ENCODE data around the gene ELFN1.

ELFN1 gene

DNA sequence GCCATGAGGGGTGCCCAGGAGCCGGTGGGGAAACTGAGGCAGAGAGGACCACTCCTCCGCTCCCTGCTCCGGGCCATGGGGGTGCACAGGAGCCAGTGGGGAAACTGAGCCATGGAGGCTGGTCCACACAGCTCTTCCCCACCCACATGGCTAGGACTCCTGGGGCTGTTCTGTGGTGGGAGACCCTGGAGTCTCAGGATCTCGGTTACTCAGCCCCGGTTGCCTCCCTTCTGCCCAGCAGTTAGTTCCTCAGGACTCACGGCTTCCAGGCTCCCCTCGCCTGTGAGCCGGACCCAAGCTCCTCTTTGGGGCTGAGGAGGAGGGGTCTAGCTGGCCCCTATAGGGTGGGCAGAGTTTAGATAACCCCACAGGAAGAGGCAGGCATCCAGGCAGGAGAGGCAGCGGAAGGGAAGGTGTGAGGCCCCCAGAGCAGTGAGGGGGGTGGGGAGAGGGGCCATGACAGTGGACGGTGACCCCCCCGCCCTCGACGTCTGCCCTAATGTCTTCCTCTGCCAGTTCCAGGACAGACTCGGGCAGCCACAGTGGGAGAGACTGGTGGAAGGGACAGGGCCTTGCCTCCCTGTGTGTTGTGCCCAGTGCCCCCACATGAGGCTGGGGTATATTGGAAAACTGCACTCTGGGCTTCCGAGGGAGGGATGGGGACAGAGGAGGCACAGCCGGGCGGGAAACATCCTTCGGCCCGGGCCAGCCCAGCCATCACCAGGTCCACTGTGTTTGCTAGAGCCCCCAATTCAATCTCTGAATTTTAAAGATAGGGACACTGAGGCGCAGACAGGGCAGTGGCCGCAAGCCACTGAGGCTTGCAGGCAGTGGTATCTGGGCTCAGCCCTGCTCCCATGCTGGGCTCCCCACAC is 4.3 kb downstream of the ELFN1 start:
- Mint-ChIP-seq H3K4me1 (no peaks in the 10 kb centered on the region), H3K9me3 (no peaks in the 10 kb centered on the region), H3K27me3 (peaks cover 58% of the 10 kb centered on the region), H3K27ac (no peak overlapping the region), H3K4me3 (no peak overlapping the region), H3K36me3 (no peaks in the 10 kb centered on the region)
- DNase-seq = peak; percentile 7
- CTCF ChIA-PET = no interaction called here

- Mint-ChIP-seq H3K36me3 (no peaks in the 10 kb centered on the region), H3K27me3 (peaks cover 50% of the 10 kb centered on the region), H3K9me3 (no peaks in the 10 kb centered on the region), H3K4me3 (no peak overlapping the region), H3K4me1 (no peaks in the 10 kb centered on the region), H3K27ac (no peak overlapping the region)
- CTCF ChIA-PET = no interaction called here
- DNase-seq = peak; percentile 1
These were observed 5.1 kb downstream of the ELFN1 start for GRCh38 chr7:1675036-1675671.

DNA sequence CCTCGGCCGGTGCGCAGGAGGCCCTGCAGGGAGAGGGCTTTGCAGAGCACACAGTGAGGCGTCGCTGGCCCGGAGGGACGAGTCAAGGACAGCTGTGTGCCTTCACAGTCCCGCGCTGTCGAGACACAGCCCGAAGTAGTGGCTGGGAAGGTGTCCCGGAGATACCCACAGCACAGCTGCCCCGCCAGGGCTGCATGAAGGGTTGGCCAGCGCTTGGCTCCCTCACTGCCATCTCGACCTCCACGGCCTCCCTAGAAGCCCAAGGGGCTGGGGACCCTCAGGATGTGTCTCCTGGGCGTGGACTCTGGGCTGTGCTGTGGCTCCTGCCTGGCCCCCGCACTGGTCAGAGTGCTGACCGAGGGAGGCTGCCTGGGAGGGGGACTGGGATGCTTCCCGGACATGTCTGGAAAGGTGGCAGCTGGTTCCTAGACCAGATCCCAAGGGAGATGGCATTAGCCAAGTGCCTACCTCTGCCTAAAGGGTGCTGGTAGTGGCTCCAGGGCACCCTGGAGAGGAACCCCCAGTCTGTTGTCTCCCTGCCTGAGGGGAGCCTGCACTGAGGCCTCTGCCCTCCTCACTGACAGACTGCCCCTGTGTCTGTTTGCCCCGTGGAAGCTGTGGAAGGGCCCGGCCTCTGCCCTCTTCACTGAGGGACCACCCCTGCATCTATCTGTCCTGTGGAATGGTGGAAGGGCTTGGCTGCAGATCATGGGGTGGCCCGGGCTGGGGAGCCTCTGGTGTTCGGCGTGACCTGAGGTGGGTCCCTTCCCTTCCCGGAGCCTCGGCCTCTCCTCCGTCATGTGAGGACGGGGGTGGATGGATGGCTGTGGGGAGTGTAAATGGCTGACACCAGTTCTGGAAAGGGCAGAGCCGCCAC is 5.8 kb downstream of the ELFN1 start:
- H3K4me1 Mint-ChIP-seq = no peaks in the 10 kb centered on the region
- peaks cover 45% of the 10 kb centered on the region for H3K27me3 Mint-ChIP-seq
- no peak overlapping the region for H3K27ac Mint-ChIP-seq
- CTCF ChIA-PET = no interaction called here
- H3K9me3 Mint-ChIP-seq = no peaks in the 10 kb centered on the region
- no peak overlapping the region for H3K4me3 Mint-ChIP-seq
- peak; percentile 18 for DNase-seq
- no peaks in the 10 kb centered on the region for H3K36me3 Mint-ChIP-seq

DNA sequence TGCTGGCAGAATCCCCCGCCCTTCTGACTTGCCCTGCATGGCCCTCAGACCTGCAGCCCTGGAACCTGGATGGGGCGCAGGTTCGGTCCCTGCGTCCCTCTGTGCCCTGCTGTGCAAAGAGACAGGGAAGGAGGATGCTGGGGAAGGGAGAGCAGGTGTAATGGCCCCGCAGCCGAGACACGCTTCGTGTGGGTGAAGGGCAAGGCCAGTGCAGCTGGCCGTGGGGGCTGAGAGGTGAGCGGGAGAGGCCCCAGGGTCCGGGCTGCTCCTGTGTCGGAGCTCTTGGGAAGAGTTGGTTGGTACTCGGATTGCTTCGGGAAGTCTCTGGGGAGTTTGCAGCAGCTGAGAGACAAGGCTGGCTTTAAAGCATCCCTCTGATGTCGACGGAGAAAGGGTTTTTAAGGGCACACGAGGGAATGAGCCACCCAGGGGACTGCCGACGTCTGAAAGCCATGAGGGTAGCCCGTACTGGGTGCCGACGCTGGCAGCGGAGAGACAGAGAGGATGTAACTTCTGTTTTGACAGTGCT is 6.5 kb downstream of the ELFN1 start:
- Mint-ChIP-seq H3K27me3 (peaks cover 38% of the 10 kb centered on the region), H3K4me3 (no peak overlapping the region)
- DNase-seq = peak; percentile 15

GRCh38 chr7:1677206-1678080 is 7.4 kb downstream of the ELFN1 start:
- CTCF ChIA-PET = no interaction called here
- H3K36me3 Mint-ChIP-seq = no peaks in the 10 kb centered on the region
- H3K9me3 Mint-ChIP-seq = no peaks in the 10 kb centered on the region
- no peaks in the 10 kb centered on the region for H3K4me1 Mint-ChIP-seq
- no peak overlapping the region for H3K27ac Mint-ChIP-seq
- H3K4me3 Mint-ChIP-seq = no peak overlapping the region
- peaks cover 30% of the 10 kb centered on the region for H3K27me3 Mint-ChIP-seq
- DNase-seq = peak; percentile 16

More for the DNA sequence above, 6.5 kb downstream of the ELFN1 start:
- Mint-ChIP-seq H3K27ac (no peak overlapping the region), H3K36me3 (no peaks in the 10 kb centered on the region), H3K4me1 (no peaks in the 10 kb centered on the region), H3K9me3 (no peaks in the 10 kb centered on the region)
- CTCF ChIA-PET = no interaction called here

DNA sequence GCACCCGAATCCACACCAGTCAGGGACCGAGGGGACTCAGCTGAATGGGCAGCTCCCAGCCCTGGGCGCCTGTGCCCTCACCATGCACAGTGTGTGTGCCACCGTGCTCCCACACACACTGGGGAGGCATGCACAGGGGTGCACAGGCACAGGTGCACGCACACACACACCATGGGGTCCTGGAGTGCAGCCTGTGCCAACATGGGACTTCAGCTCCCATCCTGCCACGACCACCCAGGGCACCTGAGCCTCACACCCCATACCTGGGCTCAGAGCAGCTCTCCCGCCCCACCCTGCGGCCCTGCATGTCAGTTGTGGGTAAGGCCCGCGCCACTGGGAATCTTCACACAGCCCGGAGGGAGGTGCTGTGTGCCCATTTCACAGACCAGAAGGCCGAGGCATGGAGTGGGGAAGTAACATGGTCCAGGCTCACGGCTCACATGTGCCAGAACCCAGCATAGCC is 8.0 kb downstream of the ELFN1 start:
- CTCF ChIA-PET = no interaction called here
- DNase-seq = peak; percentile 16
- no peaks in the 10 kb centered on the region for H3K4me1 Mint-ChIP-seq

DNA sequence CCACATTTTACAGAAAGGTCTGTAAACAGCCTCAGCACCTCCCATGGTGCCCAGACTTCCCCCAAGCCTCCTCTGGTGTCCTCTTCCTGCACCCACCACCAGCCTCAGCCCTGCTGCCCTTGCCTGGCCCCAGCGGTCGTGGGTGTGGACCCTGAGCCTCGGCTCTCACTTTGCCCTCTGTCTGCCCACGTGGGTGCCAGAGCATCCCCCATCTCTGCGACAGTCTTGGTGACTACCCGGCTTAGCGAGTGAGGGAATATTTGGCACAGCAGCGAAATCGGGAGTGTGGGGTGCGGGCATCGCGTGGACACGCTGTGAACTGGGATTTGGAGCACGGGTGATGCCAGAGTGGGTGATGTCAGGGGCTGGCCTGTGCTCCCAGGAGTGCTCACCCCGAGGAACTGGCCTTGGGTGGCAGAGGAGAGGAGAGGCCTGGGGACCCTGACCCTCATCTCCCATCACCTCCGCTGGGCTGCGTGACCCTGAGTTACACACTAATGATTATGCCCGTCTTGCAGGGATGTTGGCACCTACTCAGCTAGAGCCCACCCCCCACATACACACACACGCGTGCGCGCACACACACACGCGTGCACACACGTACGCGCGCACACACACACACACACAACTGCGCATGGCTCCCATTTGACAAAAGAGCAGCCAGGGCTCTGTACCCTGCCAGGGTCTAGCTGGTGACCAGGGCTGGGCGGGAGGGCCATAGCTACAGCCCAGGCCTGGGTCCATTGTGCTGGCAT is 8.7 kb downstream of the ELFN1 start:
- CTCF ChIA-PET = no interaction called here
- Mint-ChIP-seq H3K4me3 (no peak overlapping the region), H3K27ac (no peak overlapping the region), H3K4me1 (no peaks in the 10 kb centered on the region), H3K27me3 (peaks cover 32% of the 10 kb centered on the region), H3K9me3 (peaks cover 3% of the 10 kb centered on the region), H3K36me3 (no peaks in the 10 kb centered on the region)
- DNase-seq = peak; percentile 10

More for the DNA sequence above, 8.0 kb downstream of the ELFN1 start:
- Mint-ChIP-seq H3K4me3 (no peak overlapping the region), H3K27ac (no peak overlapping the region), H3K9me3 (peaks cover 3% of the 10 kb centered on the region), H3K27me3 (peaks cover 30% of the 10 kb centered on the region), H3K36me3 (no peaks in the 10 kb centered on the region)

DNA sequence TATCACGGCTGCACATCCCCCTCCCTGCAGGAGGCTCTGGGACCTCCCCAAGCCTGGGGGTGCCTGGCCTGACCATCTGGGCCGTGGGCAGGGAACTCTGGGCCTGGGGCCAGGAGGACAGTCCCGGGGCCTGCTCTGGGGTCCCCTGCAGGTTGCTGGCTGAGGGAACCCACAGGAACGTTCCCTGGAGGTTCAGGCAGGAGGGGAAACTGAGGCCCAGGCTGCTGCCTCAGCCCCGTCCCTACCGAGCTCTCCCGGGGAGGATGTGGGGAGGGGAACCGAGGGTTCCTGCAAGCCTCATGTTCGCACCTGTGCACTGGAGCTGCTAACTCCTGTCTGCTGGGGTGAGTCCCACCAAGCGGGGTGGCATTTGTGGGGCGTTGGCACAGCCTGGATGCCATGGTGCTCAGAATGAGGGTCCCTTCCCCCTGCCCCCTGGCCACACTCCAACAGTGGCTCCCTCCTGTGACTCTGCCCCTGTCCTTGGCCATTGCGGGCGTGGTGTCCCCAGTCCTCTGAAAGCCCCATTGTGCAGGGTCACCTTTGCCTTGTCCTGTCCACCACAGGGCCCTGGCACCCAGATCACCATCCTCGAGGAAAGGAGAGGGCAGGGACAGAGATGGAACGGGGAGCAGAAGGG is 9.4 kb downstream of the ELFN1 start:
- peak; percentile 2 for DNase-seq
- Mint-ChIP-seq H3K4me1 (no peaks in the 10 kb centered on the region), H3K27me3 (peaks cover 29% of the 10 kb centered on the region), H3K36me3 (no peaks in the 10 kb centered on the region), H3K9me3 (peaks cover 5% of the 10 kb centered on the region), H3K4me3 (no peak overlapping the region), H3K27ac (no peak overlapping the region)
- CTCF ChIA-PET = no interaction called here

GRCh38 chr7:1679966-1680730 is 10.1 kb downstream of the ELFN1 start:
- Mint-ChIP-seq H3K4me1 (no peaks in the 10 kb centered on the region), H3K36me3 (no peaks in the 10 kb centered on the region), H3K27me3 (peaks cover 26% of the 10 kb centered on the region), H3K27ac (no peak overlapping the region), H3K4me3 (no peak overlapping the region), H3K9me3 (peaks cover 9% of the 10 kb centered on the region)
- CTCF ChIA-PET = no interaction called here
- peak; percentile 14 for DNase-seq

DNA sequence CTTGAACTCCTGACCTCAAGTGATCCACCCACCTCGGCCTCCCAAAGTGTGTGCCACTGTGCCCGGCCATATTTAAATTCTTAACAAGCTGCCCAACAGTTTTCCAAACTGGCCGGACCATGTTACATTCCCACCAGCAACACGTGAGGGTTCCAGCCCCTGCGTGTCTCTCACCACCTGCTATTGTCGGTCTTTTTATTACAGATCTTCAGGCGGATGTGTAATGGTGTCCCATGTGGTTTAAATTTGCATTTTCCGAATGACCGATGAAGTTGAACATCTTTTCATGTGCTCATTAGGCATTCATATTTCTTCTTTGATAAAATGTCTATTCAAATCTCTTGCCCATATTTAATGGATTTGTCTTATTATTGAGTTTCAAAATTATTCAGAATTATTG is 11.5 kb downstream of the ELFN1 start:
- H3K36me3 Mint-ChIP-seq = no peaks in the 10 kb centered on the region
- peaks cover 26% of the 10 kb centered on the region for H3K27me3 Mint-ChIP-seq
- H3K27ac Mint-ChIP-seq = no peak overlapping the region
- CTCF ChIA-PET = no interaction called here
- H3K4me1 Mint-ChIP-seq = no peaks in the 10 kb centered on the region
- peak; percentile 16 for DNase-seq
- H3K4me3 Mint-ChIP-seq = no peak overlapping the region
- H3K9me3 Mint-ChIP-seq = peaks cover 14% of the 10 kb centered on the region

- Mint-ChIP-seq H3K4me3 (no peak overlapping the region), H3K27me3 (peaks cover 24% of the 10 kb centered on the region), H3K9me3 (peaks cover 16% of the 10 kb centered on the region), H3K36me3 (no peaks in the 10 kb centered on the region), H3K27ac (no peak overlapping the region), H3K4me1 (no peaks in the 10 kb centered on the region)
- CTCF ChIA-PET = no interaction called here
- DNase-seq = no peak
These were observed 15.0 kb downstream of the ELFN1 start for GRCh38 chr7:1685000-1685624.

DNA sequence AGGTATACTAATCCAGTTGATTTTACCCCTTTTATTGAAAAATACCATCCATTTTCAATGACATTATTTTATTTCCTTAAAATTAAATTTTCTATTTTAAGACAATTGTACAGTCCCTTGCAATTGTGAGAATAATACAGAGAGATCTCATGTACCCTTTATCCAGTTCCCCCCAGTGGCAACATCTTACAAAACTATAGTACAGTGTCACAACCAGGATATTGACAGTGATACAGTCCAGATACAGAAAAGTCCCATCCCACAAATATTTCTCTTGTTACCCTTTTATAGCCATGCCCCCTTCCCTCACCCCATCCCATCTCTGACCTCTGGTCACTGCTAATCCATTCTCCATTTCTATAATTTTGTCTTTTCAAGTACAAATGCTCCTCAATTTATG is 18.5 kb downstream of the ELFN1 start:
- CTCF ChIA-PET = no interaction called here
- H3K27ac Mint-ChIP-seq = no peak overlapping the region

More for the DNA sequence above, 18.5 kb downstream of the ELFN1 start:
- peaks cover 14% of the 10 kb centered on the region for H3K9me3 Mint-ChIP-seq
- H3K4me1 Mint-ChIP-seq = no peaks in the 10 kb centered on the region
- no peaks in the 10 kb centered on the region for H3K36me3 Mint-ChIP-seq
- no peak for DNase-seq
- H3K4me3 Mint-ChIP-seq = no peak overlapping the region
- H3K27me3 Mint-ChIP-seq = peaks cover 14% of the 10 kb centered on the region
